ENCODE results near the gene EGFLAM. TPM values are rescaled to one million over a fixed set of nuclear protein-coding genes. Genes with fewer than 3 reads are reported as not detected.

Gene EGFLAM
- total and polyA plus RNA-seq, 8 donors, result 0.82 to 15.7 (median 9.8) TPM

DNA sequence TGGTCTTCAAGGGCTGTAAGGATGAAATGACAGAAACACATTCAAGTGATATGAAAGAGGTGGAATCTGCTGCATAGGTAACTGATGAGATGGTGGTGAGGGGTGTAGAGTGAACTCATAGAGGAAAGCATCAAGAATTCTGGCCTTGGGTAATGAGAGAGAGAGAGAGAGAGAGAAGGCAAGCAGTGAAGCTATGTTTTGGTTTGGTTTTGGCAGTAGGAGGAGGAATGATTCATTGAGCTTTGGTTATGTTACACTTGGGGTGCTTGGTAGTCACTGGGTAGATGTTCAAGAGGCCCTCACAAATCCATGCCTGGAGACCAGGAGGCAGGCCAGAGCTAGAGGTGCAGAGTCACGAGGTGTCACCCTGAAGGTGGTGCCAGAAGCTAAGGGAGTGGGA lies 89.5 kb downstream of the EGFLAM start:
- Histone ChIP-seq H3K27ac (no peak overlapping the region), H3K36me3 (no peaks in the 10 kb centered on the region), H3K9me3 (no peaks in the 10 kb centered on the region), H3K4me3 (no peak overlapping the region), H3K4me1 (no peaks in the 10 kb centered on the region), H3K27me3 (peaks cover 0 to 4% of the 10 kb centered on the region in 2 donors)
- ATAC-seq (no peak), DNase-seq (no peak)
- TF ChIP-seq, protein P1, sequence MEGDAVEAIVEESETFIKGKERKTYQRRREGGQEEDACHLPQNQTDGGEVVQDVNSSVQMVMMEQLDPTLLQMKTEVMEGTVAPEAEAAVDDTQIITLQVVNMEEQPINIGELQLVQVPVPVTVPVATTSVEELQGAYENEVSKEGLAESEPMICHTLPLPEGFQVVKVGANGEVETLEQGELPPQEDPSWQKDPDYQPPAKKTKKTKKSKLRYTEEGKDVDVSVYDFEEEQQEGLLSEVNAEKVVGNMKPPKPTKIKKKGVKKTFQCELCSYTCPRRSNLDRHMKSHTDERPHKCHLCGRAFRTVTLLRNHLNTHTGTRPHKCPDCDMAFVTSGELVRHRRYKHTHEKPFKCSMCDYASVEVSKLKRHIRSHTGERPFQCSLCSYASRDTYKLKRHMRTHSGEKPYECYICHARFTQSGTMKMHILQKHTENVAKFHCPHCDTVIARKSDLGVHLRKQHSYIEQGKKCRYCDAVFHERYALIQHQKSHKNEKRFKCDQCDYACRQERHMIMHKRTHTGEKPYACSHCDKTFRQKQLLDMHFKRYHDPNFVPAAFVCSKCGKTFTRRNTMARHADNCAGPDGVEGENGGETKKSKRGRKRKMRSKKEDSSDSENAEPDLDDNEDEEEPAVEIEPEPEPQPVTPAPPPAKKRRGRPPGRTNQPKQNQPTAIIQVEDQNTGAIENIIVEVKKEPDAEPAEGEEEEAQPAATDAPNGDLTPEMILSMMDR (IDR thresholded peaks at IDR 0.05), result no peak
- intact Hi-C loops (cut with DNase I), result no loop called here

DNA sequence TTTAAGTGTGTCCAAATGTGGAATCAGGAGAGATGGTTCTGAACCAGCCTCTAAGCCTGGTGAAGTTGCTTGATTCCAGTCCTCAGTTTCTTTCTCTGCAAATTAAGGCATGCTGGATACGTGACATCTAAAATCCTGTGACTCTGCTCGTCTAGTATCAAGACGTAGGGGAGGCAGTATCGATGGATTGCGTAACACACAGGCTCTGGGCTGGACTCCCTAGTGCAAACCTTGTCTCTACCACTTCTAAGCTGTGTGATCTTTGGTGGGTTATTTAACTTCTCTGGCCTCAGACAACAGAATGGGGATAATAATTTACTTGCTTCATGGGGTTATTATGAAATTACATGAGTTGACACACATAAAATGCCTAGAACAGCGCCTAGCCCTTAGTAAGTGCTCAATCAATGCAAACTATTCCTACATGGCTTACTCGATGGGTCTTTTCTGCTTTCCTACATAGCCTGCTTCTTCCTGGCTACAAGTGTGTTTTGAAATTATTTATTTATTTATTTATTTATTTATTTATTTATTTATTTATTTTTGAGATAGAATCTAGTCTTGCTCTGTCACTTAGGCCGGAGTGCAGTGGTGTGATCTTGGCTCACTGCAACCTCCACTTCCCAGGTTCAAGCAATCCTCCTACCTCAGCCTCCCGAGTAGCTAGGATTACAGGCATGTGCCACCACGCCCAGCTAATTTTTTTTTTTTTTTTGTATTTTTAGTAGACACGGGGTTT lies 102.1 kb downstream of the EGFLAM start:
- no peak overlapping the region for H3K27ac ChIP-seq
- no peaks in the 10 kb centered on the region for H3K9me3 ChIP-seq
- H3K4me1 ChIP-seq, result no peaks in the 10 kb centered on the region
- ATAC-seq (no peak), DNase-seq (no peak)
- H3K27me3 ChIP-seq, result no peaks in the 10 kb centered on the region
- TF ChIP-seq, protein P1 (IDR thresholded peaks at IDR 0.05), result no peak
- no peak overlapping the region for H3K4me3 ChIP-seq
- intact Hi-C loops (cut with DNase I), result no loop called here
- H3K36me3 ChIP-seq, result no peaks in the 10 kb centered on the region

DNA sequence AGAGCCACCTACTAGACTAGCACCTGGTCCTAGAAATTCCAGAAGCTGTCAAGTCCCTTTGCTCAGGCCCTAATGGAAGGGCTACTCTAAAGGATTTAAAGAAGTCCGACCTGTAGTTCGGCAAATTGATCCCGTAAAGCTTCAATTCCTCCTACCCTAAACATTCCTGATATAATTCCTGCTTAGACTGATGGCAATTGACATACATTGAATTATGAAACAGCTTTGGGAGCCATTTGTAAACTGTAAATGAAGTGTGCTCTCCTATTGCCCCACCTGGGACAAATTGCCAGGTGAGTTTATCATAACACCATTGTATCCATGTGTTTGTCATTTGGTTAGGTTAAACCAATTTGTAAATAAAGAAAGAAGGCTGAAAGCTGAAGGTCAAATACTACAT lies 104.4 kb downstream of the EGFLAM start:
- Histone ChIP-seq H3K27me3 (no peaks in the 10 kb centered on the region), H3K4me3 (no peak overlapping the region), H3K4me1 (no peaks in the 10 kb centered on the region), H3K9me3 (no peaks in the 10 kb centered on the region), H3K36me3 (no peaks in the 10 kb centered on the region), H3K27ac (no peak overlapping the region)
- intact Hi-C loops (cut with DNase I), result no loop called here
- DNase-seq (no peak), ATAC-seq (no peak)
- TF ChIP-seq, protein P1 (IDR thresholded peaks at IDR 0.05), result no peak

DNA sequence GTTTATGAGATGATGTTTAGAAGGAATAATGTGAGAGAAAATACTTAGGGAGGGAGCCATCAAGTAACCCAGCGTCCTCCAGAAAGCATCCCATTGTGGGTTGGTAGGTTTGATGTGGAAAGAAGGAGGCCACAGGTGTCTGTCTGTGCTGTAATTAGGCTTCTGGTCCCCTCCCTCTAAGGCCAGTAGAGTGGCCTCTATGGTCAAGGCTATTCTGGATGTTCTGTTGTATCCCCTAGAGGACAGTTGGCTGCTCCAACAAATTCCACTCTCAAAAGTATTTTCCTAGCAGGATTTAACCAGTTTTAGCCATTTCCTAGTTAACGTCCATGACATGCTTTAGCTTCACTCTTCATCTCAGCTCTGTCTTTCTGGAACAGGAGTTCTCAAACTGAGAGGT lies 106.5 kb downstream of the EGFLAM start:
- H3K4me1 ChIP-seq, result no peaks in the 10 kb centered on the region

DNA sequence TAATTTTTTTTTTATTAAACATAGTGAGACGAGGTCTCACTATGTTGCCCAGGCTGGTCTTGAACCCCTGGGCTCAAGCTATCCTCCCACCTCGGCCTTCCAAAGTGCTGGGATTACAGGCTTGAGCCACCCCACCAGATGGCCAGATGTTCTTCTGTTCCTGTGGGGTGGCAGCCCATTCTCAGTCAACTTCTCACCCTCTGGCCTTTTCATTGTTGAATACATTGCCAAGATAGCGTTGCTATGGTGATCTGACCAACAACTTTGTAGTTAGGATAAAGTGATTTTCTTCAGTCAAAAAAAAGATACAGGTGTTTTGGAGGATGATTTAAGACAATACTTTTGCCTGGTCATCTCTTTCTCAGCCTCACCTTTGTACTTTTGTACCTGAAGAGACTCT lies 109.1 kb downstream of the EGFLAM start:
- DNase-seq, result no peak
- ATAC-seq, result no peak
- TF ChIP-seq, protein P1 (IDR thresholded peaks at IDR 0.05), result no peak
- H3K27ac ChIP-seq, result no peak overlapping the region
- no peaks in the 10 kb centered on the region for H3K27me3 ChIP-seq
- no peaks in the 10 kb centered on the region for H3K9me3 ChIP-seq
- no peaks in the 10 kb centered on the region for H3K36me3 ChIP-seq
- H3K4me3 ChIP-seq, result no peak overlapping the region
- no peaks in the 10 kb centered on the region for H3K4me1 ChIP-seq
- intact Hi-C loops (cut with DNase I), result no loop called here

More for the DNA sequence above, 106.5 kb downstream of the EGFLAM start:
- Histone ChIP-seq H3K27ac (no peak overlapping the region), H3K9me3 (no peaks in the 10 kb centered on the region), H3K27me3 (no peaks in the 10 kb centered on the region), H3K4me3 (no peak overlapping the region), H3K36me3 (no peaks in the 10 kb centered on the region)
- ATAC-seq (no peak), DNase-seq (no peak)
- TF ChIP-seq, protein P1 (IDR thresholded peaks at IDR 0.05), result no peak
- intact Hi-C loops (cut with DNase I), result no loop called here

All from left lung (tissue), 10 donors.